ENCODE results near the gene CLIP2. TPM values are rescaled to one million over a fixed set of nuclear protein-coding genes. Genes with fewer than 3 reads are reported as not detected.
A peak's percentile ranks its signal among the peaks of the same experiment; 100 is the strongest.
"Not testable (repeated sequence)": the region's sequence is repeated elsewhere in the genome, so short reads cannot be mapped to it uniquely, and the experiment has no call there.

CLIP2 gene
- total RNA-seq, 1 donor from 2014 or later = 39.0 TPM

DNA sequence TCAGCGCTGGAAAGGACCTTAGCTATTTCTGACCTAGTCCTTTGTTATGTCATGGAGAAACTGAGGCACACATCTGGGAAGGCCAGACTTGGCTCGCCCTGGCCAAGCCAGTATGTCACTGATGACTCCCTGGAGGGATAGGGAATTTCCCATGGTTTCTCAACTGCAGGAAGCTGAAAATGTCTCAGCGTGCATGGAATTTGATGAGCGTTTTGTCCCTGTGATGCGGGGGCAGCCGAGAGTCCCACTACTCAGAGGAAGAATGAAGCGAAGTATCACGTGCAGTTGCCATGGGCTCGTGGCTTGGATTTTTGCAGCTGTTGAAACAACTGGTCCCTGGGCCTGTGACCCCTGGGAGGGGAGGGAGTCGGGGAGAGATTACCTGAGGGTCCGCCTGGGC lies 44.8 kb downstream of the CLIP2 start:
- DNase-seq = peak; percentile 76

DNA sequence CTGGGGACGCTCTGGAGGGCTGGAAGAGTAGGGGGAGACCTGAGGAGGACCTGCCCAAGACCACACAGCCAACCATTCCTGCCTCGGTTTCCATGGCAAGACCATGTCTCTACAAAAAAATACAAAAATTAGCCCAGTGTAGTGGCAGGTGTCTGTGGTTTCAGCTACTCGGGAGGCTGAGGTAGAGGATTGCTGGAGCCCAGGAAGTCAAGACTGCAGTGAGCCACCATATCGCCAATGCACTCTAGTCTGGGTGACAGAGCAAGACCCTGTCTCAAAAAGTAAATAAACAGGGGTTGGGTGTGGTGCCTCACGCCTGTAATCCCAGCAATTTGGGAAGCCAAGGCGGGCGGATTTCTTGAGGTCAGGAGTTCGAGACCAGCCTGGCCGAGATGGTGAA lies 48.7 kb downstream of the CLIP2 start:
- no peak for DNase-seq

DNA sequence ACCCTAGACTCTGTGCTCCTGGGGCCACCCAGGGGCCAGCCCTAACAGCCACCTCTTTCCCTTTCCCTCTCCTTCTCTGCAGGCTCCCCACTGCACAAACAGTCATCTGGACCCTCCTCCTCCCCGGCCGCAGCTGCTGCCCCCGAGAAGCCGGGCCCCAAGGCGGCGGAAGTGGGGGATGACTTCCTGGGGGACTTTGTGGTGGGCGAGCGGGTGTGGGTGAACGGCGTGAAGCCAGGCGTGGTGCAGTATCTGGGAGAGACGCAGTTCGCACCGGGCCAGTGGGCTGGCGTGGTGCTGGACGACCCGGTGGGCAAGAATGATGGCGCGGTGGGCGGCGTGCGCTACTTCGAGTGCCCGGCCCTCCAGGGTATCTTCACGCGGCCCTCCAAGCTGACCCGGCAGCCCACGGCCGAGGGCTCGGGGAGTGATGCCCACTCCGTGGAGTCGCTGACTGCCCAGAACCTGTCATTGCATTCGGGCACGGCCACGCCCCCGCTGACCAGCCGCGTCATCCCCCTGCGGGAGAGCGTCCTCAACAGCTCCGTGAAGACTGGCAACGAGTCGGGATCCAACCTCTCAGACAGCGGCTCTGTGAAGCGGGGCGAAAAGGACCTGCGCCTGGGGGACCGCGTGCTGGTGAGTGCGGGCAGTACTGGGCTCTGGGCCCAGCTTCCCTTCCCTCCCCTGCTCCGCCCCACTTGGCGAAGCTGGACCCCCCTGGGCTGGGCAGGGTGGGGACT lies 49.3 kb downstream of the CLIP2 start:
- no peak for DNase-seq

DNA sequence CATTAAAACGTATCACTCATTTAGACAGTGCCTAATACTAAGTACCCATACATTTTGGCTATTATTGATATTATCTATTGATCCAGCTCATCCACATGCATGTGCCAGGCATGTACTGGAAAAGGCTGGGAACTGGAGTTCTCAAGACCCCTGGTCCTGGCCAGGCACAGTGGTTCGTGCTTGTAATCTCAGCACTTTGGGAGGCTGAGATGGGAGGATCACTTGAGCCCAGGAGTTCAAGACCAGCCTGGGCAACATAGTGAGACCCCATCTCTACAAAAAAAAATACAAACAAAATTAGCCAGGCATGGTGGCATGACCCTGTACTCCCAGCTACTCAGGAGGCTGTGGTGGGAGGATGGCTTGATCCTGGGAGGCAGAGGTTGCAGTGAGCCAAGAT lies 50.4 kb downstream of the CLIP2 start:
- not testable (repeated sequence) for DNase-seq

DNA sequence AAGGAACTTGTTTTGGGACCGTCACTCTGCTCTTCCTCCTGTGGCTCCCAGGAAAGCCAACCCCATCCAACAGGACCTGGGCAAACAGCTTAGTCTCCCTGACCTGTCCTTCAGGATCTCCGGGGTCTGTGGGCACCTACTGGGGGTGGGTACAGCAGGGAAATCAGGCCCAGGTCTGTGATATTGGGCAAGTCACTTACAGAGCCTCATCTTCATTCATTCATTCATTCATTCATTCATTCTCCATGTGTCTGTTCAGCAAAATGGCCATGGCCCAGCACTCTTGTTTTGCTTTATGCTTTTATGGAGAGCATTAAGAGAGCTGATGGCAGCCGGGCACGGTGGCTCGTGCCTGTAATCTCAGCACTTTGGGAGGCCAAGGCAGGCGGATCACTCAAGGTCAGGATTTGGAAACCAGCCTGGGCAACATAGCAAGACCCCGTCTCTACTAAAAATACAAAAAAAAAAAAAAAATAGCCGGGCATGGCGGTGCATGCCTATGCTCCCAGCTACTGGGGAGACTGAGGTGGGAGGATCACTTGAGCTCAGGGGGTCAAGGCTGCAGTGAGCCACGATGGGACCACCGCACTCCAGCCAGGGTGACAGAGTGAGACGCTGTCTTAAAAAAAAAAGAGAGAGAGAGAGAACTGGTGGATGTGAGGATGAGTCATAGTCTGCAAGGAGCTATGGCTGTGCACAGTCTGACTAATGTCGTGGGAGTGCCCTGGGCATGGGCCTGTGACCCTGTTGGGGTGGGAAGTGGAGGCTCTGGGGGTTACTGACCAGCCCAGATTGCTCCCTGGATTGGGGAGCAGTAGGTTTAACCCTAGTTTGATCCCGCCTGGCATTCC lies 54.3 kb downstream of the CLIP2 start:
- DNase-seq = no peak

DNA sequence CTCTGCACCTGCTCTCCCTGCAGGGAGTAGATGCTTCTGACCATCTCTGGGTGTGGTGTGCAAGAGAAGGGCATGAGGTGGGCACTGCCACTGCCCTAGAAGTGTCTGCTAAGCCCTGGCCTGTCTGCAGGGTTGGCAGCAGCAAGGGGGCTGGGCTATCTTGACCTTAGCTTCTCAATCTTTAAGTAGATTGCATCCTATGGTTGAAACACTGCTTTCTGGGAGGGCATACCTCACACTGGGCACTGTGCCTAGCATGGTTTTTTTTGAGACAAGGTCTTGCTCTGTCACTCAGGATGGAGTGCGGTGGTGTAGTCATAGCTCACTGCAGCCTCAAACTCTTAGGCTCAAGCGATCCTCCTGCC lies 54.9 kb downstream of the CLIP2 start:
- no peak for DNase-seq

DNA sequence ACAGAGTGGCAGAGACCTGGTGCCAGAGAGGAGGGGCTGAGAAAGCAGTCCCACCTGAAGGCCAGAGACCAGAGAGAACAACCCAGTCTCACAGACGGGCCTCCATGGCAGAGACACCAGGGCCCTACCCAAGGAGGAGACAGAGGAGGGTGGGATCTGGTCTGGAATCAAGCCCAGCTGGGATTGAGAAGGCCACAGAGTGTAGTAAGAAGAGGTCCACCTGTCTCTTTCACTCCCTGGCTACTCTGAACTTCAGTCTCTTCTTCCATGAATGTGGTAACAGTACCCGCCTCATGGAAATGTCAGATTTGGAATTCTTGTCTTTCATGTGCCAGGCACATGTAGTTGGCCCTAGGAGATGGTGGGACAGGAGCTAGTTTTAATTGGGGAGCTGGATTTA lies 55.6 kb downstream of the CLIP2 start:
- DNase-seq = peak; percentile 59

DNA sequence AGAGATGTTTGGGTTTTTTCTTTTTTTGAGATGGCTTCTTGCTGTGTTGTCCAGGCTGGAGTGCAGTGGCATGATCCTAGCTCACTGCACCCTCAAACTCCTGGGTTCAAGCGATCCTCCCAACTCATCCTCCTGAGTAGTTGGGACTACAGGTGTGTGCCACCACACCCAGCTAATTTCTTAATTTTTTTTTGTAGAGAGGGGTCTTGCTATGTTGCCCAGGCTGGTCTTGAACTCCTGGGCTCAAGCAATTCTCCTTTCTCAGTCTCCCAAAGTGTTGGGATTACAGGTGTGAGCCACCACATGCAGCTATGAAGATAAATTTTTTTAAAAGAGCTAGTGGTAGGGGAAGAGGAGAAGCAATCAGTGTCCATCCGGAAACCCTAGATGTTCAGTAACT lies 56.8 kb downstream of the CLIP2 start:
- no peak for DNase-seq

DNA sequence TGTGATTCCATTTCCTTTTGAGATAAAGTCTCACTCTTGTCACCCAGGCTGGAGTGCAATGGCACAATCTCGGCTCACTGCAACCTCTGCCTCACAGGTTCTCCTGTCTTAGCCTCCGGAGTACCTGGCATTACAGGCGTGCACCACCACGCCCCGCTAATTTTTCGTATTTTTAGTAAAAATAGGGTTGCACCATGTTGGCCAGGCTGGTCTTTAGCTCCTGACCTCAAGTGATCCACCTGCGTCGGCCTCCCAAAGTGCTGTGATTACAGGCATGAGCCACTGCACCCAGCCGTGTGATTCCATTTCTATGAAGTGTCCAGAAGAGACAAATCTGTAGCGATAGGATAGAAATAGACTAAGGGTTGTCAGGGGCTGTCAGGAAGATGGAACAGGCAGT lies 60.4 kb downstream of the CLIP2 start:
- no peak for DNase-seq

DNA sequence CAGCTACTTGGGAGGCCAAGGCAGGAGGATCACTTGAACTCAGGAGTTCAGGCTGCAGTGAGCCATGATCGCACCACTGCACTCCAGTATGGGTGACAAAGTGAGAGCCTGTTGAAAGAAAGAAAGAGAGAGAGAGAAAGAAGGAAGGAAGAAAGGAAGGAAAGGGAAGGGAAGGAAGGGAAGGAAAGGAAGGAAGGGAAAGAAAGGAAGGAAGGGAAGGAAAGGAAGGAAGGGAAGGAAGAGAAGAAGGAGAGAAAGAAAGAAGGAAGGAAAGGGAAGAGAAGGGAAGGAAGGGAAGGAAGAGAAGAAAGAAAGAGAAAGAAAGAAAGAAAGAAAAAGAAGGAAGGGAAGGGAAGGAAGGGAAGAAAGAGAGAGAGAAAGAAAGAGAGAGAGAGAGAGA lies 61.5 kb downstream of the CLIP2 start:
- no peak for DNase-seq

DNA sequence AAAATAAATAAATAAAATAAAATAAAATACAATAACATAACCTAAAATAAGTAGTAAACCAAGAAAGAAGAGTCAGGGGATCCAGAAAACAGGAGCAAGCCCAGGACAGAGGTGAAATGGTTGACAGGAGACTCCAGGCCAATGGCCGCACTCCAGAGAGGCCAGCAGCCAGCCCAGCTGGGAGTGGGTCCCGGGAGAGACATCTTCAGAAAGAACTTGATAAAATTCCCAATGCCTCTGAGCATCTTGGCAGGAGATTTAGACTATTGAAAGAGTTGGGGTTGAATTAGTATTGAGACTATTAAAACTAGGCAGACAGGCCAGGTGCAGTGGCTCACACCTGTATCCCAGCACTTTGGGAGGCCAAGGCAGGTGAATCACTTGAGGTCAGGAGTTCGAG lies 62.6 kb downstream of the CLIP2 start:
- no peak for DNase-seq

DNA sequence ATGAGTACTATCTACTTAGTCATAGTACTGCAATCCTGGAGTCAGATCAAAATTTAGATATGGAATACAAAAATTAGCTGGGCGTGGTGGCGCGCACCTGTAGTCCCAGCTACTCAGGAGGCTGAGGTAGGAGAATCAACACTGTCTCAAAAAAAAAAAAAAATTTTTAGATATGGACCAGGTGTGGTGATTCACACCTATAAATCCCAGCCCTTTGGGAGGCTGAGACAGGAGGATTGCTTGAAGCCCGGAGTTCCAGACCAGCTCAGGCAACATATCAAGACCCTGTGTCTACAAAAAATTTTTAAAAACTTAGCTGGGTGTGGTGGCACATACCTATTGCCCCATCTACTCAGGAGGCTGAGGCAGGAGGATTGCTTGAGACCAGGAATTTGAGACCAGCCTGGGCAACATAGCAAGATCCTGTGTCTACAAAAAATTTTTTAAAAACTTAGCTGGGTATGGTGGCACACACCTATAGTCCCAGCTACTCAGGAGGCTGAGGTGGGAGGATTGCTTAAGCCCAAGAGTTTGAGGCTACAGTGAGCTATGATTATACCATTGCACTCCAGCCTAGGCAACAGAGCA lies 63.4 kb downstream of the CLIP2 start:
- DNase-seq = not testable (repeated sequence)

DNA sequence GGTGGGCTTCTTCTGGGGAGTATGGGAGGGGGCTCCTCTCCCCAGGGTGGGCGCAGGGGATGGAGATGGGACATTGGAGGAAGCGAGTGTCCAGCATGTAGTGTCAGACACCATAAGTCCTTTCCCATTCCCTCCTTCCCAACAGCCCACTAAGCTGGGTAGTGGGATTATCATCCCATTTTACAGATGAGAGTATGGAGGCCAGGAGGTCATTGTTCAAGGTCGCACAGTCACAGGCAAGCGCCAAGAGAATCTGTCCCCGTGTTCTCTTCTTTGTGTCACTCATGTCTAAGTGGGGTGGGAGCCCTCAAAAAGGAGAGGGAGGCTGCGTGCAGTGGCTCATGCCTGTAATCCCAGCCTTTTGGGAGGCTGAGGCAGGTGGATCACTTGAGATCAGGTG lies 64.8 kb downstream of the CLIP2 start:
- DNase-seq = no peak

DNA sequence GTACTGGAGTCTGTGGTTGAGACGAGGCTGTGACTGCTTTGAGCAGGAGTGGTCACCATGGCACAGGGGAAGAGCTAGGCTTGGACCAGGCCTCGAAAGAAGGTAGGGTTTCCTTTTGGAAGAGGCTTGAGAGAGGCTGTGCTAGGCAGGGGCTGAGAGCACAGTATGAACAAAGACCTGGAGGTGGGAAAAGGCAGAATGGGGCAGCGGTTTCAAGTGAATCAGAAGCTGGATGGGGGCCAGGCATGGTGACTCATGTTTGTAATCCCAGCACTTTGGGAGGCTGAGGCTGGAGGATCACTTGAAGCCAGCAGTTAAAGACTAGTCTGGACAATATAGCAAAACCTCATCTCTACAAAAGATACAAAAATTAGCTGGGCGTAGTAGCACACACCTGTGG lies 65.9 kb downstream of the CLIP2 start:
- no peak for DNase-seq

DNA sequence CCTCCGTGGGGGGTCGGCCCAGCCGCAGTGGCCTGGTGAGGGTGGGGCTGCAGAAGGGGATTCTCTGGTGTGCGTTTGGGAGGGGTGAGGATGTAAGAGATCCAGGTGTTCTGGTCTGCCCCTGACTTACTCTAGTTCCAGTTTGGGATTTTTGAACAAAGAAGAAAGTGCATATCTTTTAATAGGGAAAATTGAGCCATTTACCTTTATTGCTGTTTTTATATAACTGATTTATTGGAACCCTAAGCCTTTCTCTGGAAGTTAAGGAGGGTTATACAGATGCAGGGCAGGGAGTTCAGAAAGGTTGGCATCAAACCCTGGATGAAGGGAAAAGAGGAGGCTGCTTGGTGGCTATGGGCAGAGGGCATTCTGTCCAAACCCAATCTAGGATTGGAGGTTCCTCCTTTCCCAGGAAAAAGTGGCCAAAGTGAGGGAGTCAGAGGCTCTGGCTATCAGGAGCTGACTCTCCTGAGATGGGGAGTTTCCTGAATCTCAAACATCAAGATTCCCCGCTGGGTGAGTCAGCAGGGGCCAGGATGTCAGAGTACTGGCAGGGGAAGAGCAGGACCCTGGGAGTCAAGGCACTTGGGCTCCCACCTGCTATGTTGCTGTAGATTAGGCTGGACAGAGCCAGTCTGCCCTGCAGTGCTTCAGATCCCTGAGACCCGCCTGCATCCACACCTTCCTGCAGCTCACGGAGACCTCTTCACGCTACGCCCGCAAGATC lies 67.5 kb downstream of the CLIP2 start:
- DNase-seq = no peak

DNA sequence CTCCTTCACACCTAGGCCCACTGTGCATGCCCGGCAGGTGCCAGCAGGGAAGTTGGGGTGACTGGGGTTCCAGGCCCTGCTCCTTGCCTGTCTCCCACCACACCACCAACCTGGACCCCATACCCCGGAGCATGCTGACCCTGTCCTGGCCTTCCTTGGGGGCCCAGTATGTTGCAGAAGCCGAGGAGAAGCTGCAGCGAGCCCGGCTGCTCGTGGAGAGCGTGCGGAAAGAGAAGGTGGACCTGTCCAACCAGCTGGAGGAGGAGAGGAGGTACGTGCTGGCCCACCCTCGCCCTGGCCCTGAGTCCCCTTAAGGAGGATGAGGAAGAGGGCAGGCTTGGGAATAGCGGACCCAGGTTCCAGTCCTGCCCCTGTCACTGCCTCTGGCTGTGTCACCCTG lies 70.8 kb downstream of the CLIP2 start:
- DNase-seq = no peak

DNA sequence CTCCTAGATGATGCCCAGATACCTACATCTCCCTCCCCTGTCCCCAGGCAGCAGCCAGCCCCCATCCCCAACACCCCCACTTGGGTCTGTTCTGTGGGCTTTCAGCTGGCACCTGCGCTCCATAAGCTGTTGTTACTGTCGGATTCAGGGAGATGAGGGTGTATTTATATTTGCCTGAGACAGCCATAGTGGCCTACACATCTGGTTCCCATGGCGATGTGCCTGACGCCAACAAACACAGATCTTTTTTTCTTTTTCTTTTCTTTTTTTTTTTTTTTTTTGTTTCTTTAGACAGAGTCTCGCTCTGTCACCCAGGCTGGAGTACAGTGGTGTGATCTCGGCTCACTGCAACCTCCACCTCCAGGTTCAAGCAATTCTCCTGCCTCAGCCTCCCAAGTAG lies 73.1 kb downstream of the CLIP2 start:
- peak; percentile 16 for DNase-seq

DNA sequence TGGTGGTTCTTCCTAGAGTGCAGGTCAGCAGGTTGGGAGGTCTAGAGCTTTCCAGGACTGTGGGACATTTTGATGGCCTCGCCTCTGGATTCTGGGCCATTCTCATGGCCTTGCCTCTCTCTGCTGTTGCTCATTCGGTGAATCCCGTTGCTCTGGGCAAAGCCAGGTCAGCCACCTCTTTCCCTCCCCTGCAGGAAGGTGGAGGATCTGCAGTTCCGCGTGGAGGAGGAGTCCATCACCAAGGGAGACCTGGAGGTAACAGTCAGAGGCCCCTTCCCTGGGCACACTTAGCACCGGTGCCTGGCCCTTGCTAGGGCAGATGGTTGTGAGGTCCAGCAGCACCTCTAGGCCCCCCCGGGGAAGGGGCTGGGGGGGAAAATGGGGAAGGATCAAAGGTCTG lies 74.9 kb downstream of the CLIP2 start:
- no peak for DNase-seq

DNA sequence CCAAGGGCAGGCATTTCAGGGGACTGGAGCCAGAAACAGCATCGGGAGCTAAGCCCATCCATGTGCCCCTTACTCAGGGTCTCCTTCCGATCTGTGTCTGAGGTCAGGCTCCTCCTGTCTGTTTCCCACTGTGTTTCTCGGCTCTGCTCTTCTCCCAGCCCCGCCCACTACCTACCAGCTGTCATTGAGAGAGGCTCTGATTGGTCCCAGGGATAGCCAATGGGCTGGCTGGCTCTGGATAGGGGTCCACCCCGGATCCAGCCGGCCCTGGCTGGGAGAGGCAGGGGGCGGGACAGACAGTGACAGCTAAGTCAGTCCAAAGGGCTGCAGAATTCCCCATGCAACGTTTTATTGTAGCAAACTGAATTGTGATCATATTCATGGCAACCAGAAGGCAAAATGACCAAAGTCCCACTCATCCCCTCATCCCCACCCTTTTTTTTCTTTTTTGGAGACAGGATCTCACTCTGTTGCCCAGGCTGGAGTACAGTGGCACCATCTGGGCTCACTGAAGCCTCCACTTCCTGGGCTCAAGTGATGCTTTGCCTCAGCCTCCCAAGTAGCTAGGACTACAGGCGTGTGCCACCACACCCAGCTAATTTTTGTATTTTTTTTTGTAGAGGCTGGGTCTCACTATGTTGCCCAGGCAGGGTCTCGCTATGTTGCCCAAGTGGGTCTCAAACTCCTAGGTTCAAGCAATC lies 76.3 kb downstream of the CLIP2 start:
- peak; percentile 92 for DNase-seq

DNA sequence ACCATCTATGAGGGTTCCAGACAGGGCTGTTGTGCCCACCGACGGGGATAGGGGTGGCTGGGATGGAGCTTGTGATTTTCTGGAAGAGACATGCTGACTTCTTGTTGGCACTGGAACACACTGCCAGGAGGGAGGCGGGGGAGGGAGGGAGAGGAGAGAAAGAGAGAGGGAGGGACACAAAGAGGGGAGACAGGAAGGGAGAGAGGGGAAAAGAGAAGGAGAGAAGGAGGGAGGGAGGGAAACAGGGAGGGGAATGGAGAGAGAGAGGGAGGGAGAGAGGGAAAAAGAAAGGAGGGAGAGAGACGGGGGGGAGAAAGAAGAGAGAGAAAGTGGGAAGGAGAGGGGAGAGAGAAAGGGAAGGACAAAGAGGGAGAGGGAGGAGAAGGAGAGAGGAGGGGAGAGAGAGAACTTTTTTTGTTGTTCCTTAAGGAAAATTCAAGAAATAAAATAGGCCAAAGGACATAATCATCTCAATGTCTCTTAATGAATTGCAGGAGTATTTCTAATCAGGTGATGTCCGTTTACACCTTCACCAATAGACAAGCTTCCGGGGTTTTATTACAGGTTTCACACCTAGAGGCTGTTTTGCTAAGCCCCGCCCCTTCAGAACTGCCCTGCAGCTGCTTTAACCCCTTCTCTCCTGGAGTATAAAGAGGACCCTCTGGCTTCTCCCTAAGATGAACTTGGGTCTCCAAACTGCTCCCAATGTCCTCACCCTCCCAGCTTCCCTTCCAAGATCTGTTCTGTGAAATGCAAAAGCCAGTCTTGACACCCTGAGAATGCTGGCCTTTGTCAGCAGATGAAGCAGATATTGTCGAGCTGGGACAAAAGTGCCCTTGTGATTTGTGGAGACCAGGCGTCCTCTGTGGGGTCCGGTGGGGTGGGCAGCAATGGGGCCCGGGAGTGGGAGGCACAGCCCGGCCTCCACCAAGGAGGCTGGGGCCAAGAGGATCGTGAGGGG lies 82.5 kb downstream of the CLIP2 start:
- peak; percentile 34 for DNase-seq
